H1 (cell line): Measurements from ENCODE around the gene NABP2. TPM values are rescaled to one million over a fixed set of nuclear protein-coding genes. Genes with fewer than 3 reads are reported as not detected.
A peak's percentile ranks its signal among the peaks of the same experiment; 100 is the strongest.

Source experiments
- CHD7 ChIP-seq: fragments of 300-600 bp; sonication (generic); IDR thresholded peaks from 2 replicates; pipeline ENCODE4 v1.7.1; 2012; ENCODE audit warnings: low read length, moderate library complexity, mild to moderate bottlenecking, inconsistent platforms; ENCODE audit not compliant: insufficient replicate concordance
- EP300 ChIP-seq, 2 experiments: IDR thresholded peaks; 1 replicate in 1 of 2; 2 replicates in 1 of 2; pipeline ENCODE4 v1.6.1; 2011 to 2012; ENCODE audit warnings: low read depth in 2 of 2, low read length in 2 of 2, mild to moderate bottlenecking in 2 of 2, borderline replicate concordance in 1 of 2, inconsistent platforms in 1 of 2, moderate library complexity in 1 of 2
- GTF2F1 ChIP-seq: IDR thresholded peaks from 2 replicates; pipeline ENCODE4 v1.6.1; 2012; ENCODE audit warnings: low read depth, low read length, improper control_type of control experiment, borderline replicate concordance
- NRF1 ChIP-seq: IDR thresholded peaks from 2 replicates; pipeline ENCODE4 v1.6.1; 2011; ENCODE audit warnings: mild to moderate bottlenecking, low read depth, low read length, improper control_type of control experiment
- POLR2A ChIP-seq, 2 experiments: IDR thresholded peaks; 1 replicate in 1 of 2; 2 replicates in 1 of 2; pipeline ENCODE4 v1.6.1; 2011; ENCODE audit warnings: low read depth in 2 of 2, low read length in 2 of 2, mild to moderate bottlenecking in 2 of 2; ENCODE audit errors: control extremely low read depth in 1 of 2
- TBP ChIP-seq: IDR thresholded peaks from 2 replicates; pipeline ENCODE4 v1.6.1; 2011; ENCODE audit warnings: low read depth, low read length, improper control_type of control experiment
- TEAD4 ChIP-seq: IDR thresholded peaks from 2 replicates; pipeline ENCODE4 v1.6.1; 2012; ENCODE audit warnings: low read depth, low read length, inconsistent platforms, mixed read lengths
- polyA plus RNA-seq, 7 experiments: library from polyadenylated mRNA; depleted of rRNA in 3 of 7; stranded (reverse) in 5 of 7; unstranded in 2 of 7; fragments of >200 nt in 5 of 7; fragments of 200-250 nt in 2 of 7; gene quantifications; 1 replicate in 5 of 7; 2 replicates in 1 of 7; 4 replicates in 1 of 7; pipeline versions ENCODE4 v1.2.1 to v1.2.3, GENCODE V29; 2011 to 2013; ENCODE audit warnings: missing spikeins in 2 of 7, mixed read lengths in 2 of 7
- total RNA-seq: library from RNA; stranded (reverse); fragmentation: NEBNext Ultra II Directional; extraction: Animal tissue kit (Norgen Biotek cat#: 25700); gene quantifications from 2 replicates; pipeline ENCODE4 v1.2.1, GENCODE V29; 2021
- TF ChIP-seq, protein P1 (sequence below): IDR thresholded peaks from 2 replicates; pipeline ENCODE4 v1.6.1; 2012; ENCODE audit warnings: low read length, inconsistent platforms

NABP2 gene
- total and polyA plus RNA-seq, 2 of the 8 experiments (the other 6 are each of a cell fraction or from before 2014, with no cell fraction given) = 58.1 to 67.5 TPM

GRCh38 chr12:56189099-56189917, 34.8 kb upstream of the NABP2 start, which contains the start of gene SMARCC2 (continued):
- TF ChIP-seq, protein P1, sequence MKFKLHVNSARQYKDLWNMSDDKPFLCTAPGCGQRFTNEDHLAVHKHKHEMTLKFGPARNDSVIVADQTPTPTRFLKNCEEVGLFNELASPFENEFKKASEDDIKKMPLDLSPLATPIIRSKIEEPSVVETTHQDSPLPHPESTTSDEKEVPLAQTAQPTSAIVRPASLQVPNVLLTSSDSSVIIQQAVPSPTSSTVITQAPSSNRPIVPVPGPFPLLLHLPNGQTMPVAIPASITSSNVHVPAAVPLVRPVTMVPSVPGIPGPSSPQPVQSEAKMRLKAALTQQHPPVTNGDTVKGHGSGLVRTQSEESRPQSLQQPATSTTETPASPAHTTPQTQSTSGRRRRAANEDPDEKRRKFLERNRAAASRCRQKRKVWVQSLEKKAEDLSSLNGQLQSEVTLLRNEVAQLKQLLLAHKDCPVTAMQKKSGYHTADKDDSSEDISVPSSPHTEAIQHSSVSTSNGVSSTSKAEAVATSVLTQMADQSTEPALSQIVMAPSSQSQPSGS = no peak
- TF ChIP-seq EP300 (IDR thresholded peaks at IDR 0.05; ENCODE audit: borderline replicate concordance in 1 of 2, low read depth in 2 of 2, low read length in 2 of 2) (peak in 1 of 2 experiments; percentile 26; a peak in 1 of 3 replicates), TBP (peak; percentile 37; the same call in 1 of the 2 replicates), GTF2F1 (no peak), CHD7 (no peak), POLR2A (IDR thresholded peaks at IDR 0.05; ENCODE audit: control extremely low read depth in 1 of 2, low read depth in 2 of 2, low read length in 2 of 2) (peak; percentile 24 to 65), NRF1 (no peak), TEAD4 (peak; percentile 15; the same call in 1 of the 2 replicates)
